COLO829 (cell line): ENCODE results near the gene FANCM.

ENCODE experiments used
- DNase-seq: peaks from one replicate; pipeline ENCODE4 v3.0.0; 2012; ENCODE audit warnings: low spot score

The FANCM gene

DNA sequence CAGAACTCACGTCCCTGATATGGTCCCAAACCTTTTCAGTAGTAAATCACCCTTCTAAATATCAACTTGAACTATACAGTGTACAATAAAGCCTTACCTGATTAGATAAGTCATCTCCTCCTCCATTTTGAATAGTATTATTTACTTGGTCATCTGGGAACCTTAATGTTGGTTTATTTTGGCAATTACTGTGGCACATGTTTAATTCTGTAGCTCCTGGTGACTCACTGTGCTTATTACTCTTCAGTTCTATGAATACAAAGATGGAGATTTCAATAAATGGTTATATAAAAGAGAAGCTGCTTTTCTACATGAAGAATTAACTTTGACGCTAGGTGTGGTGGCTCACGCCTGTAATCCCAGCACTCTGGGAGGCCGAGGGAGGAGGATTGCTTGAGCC lies 91.8 kb downstream of the FANCM start:
- no peak for DNase-seq

DNA sequence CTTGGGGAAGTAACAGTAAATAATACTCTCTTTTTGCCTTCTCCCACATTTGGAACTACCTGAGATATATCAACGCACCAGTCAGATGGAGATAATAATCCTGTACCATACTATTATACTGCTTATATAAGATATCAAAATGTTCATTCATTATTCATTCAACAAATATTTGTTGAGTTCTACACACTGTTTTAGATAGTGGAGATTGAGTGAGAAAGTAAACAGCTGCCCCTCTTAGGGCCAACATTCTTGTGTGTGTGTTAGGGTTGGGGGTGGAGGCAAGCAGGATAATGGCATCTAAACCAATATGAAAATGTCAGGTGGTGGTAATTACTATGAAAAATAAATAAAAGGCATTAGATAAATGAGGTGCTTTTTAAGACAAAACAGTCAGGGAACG lies 103.3 kb downstream of the FANCM start:
- DNase-seq: no peak

DNA sequence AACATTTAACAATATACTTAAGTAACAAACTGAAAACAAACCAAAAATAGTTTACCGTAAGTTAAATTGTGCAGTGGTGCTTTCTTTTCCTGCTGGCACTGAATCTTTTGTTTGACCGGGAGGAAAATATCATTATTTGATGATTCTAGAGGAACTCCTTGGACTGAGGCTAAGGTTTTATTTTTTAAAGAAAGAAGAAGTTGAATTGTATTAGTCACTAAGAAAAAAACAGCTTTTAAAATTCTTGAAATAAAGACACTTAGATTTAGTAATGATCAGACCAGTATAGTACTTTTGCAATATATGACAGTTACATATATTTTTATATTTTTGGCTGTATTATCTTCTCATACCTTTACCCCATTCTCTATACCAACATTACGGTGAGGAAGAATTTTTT lies 107.0 kb downstream of the FANCM start:
- no peak for DNase-seq

DNA sequence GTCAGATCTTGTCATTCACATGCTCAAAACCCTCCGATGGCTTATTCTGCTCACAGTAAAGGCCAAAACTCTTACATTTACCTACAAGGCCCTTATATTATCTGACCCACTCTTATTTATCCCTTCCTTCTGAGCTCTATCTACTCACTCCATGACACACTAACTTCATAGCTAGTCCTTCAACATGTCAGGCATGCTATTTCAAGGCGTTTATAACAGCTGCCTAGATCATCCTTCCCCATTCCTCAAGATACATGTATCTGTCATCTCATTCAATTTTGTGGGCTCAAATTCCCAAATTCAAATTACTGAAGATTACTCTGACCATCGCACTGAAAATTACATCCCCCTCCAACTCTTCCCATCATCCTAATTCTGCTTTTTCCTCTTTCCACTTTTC lies 110.4 kb downstream of the FANCM start:
- DNase-seq: no peak

DNA sequence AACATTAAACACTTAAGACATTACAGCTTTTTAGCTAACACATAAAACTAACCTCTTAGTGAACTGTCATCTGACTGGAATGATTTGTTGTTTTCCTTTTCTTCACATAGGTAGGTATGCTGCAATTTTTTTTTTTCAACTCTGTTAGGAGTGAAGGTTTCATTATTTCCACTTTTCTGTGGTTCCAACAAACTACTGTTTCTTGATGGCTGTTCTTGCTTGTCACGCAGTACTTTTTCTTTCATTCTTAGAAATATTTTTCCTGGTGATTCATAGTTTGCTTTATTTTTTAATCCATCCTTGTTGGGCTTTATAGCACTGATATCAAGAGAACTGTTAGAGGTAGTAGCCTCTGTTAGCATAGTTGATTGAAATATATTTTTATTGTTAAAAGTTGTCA lies 111.0 kb downstream of the FANCM start:
- DNase-seq: no peak

DNA sequence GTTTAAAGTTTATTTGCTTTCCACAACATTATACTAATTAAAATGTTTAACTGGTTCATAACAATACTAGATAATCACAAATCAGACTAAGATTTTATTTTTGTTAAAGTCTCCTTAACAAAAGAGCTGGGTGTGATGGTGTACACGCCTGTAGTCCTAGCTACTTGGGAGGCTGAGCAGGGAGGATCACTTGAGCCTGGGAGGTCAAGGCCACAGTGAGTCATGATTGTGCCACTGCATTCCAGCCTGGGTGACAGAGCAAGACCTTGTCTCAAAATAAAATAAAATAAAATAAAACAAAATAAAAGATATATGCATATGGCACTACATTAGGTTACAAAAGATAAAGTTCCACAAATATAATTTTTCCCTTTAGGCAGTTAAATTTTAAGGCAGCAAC lies 111.7 kb downstream of the FANCM start:
- no peak for DNase-seq

DNA sequence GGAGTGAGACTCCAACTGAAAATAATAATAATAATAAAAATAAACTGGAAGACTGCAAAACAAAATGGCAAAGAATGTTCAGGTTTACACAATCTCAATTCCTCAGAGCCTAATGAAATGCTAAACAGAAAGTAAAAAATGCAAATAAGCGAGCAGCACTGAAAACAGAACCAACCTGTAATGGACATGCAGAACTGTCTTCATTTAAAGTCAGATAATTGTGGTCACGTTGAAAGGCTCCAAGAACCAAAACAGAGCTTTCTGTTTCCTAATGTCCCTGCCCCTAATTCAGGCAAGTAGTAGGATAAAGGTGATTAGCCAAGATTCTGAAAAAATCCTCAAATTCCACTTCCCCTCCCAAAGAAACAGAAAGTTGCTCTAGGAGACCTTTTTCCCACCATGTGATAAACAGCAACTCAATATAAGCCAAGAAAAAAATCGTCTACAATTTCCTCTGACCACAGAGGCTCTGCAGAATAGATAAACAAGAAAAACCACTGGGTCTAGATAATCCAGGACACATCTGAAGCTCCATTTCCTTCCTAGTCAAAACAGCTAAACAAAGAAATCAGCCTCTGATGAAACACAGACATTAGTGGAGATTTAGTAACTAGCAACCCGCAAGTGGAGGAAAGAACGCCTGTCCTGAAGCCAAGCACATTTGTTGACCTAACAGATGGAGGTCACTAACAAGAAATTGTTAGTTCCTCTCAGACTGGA lies 114.3 kb downstream of the FANCM start:
- no peak for DNase-seq
